GM18519 (cell line): Measurements from ENCODE around the gene RHOT2.
"Not testable (repeated sequence)": the region's sequence is repeated elsewhere in the genome, so short reads cannot be mapped to it uniquely, and the experiment has no call there.

Experiments
- ATAC-seq: cut with Tn5 transposase; IDR thresholded peaks from one replicate; pipeline ENCODE4 v1.9.1; 2021; ENCODE audit warnings: mild to moderate bottlenecking, moderate library complexity; ENCODE audit not compliant: unreplicated experiment, low FRiP score

RHOT2 gene

GRCh38 chr16:679814-680624 is 12.1 kb downstream of the RHOT2 start, which contains the start of gene STUB1:
Gene STUB1 (plus strand): TSS chr16:680410. CDS start chr16:680526, 116 bp downstream.
- peak; percentile 24 for ATAC-seq

DNA sequence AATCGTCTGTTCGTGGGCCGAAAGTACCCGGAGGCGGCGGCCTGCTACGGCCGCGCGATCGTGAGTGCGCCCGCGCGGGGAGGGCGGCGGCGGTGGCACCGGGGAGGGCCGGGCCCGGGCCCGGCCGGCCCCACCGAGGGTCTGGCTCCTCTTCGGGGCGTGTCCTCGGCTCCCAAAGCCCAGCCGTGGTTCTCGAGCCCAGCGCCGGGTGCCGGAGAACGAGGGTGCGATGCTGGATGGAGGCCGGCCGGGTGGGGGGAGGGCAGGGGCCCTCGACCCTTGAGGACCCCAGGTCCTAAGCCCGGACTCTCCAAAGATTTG is 12.7 kb downstream of the RHOT2 start:
- no peak for ATAC-seq

DNA sequence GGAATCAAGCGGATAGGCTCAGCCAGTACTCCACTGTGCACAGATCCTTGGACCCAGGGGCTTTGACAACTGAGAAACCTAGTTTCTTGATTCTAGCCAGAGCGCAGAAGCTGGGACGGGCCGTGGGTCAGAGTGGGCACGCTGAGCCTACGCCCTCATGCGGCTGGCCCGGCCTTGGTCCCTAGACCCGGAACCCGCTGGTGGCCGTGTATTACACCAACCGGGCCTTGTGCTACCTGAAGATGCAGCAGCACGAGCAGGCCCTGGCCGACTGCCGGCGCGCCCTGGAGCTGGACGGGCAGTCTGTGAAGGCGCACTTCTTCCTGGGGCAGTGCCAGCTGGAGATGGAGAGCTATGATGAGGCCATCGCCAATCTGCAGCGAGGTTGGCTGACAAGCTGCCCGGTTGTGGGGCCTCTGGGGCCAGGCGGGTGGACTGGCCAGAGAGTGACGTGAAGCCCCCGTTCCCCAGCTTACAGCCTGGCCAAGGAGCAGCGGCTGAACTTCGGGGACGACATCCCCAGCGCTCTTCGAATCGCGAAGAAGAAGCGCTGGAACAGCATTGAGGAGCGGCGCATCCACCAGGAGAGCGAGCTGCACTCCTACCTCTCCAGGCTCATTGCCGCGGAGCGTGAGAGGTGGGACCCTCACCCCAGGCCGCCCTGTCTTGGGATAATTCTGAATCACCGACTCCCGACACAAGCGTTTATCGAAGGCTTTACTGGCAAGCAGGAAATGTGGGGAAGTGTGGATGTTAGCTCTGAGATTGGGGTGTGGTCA is 13.2 kb downstream of the RHOT2 start:
- no peak for ATAC-seq

- ATAC-seq: no peak
Measured at GRCh38 chr16:681746-682427, 14.0 kb downstream of the RHOT2 start.

DNA sequence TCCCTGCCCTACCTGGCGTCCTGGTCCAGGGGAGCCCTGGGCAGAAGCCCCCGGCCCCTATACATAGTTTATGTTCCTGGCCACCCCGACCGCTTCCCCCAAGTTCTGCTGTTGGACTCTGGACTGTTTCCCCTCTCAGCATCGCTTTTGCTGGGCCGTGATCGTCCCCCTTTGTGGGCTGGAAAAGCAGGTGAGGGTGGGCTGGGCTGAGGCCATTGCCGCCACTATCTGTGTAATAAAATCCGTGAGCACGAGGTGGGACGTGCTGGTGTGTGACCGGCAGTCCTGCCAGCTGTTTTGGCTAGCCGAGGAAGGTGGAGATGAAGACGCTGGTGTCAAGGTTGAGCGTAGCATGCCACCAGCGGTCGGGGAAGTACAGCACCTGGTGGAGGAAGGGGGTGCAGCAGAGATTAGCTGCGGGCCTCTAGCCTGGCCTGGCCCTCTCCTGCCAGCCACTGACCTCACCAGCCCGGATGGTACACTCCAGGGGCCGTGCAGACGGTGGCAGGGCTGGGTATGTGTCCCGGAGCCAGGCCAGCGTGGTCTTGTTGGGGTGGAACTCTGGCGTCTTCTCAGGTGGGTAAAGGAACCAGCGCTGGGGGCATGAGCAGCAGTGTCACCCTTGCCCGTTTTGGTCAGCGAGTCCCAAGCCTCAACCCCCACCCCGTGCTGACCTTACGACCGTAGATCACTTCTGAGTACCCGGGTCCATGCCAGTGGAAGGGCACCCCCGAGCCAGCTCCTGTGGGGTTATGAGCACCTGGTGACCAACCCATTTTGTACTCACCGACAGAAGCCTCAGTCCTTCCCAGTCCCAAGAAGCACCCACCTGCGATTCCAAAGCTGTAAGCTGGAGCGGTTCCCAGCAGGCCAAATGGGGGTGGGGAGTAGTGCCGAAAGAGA is 14.8 kb downstream of the RHOT2 start:
- ATAC-seq: no peak

- ATAC-seq: no peak
Measured at GRCh38 chr16:683396-684070, 15.6 kb downstream of the RHOT2 start.

DNA sequence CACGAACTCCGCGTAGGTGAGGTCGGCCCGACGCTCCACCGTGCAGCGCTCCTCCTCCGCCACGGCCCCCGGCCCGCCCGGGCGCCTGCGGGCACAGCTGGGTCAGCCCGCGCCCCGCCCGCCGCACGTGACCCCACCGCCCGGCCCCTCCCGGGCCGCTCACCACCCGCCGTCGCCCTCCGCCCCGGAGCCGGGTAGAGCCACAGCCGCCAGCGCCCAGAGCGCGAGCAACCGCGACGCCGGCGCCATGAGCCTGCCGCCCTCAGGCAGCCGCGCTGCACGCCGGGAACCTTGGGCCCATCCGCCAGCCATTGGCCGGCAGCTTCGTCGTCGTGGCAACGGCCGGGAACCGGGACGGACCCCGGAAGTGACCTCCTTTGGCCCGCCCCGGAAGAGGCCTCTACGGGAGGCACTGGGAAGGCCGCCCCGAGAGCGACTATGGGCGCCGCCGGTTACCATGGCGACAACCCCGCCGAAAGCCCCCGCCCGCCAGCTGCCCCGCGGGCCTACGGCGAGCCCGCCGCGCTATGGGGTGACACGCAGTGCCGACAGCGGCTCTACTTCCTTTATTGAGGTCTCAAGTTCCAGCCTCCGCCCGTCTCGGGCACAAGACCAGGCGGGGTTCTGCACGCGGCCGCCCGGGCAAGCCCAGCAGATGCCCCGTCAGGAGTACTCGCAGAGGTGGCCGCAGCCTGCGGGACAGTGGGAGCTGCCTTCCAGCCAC is 16.3 kb downstream of the RHOT2 start, which contains the start of gene JMJD8:
TSS of gene JMJD8 (minus strand) at position 264 of the 724 bp plus-strand sequence. CDS start at position 249, 15 bp downstream.
- ATAC-seq: peak; percentile 55

GRCh38 chr16:684961-685696 is 17.2 kb downstream of the RHOT2 start:
- no peak for ATAC-seq

- no peak for ATAC-seq
Measured at GRCh38 chr16:685967-686366, 18.0 kb downstream of the RHOT2 start.

GRCh38 chr16:686459-687260 is 18.7 kb downstream of the RHOT2 start:
- ATAC-seq: no peak

DNA sequence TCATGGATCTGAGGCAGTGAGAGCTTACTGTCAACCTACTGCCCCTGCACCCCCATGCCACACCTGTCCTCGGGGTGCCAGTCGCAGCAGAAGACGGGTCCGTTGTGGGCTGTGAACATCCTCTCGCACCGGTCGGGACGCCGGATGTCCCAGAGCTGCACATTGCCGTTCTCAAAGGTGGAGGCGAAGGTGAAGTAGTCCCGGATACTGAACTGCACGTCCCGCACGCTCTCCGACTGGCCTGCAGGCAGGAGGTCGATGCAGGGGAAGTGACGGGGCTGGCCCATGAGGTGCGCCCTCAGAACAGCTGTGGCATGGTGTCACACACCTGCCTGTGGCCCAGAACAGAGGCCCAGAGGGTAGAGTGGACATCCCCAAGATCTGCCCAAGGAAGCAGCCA is 19.6 kb downstream of the RHOT2 start:
- no peak for ATAC-seq

- ATAC-seq: no peak
Measured at GRCh38 chr16:689175-689897, 21.4 kb downstream of the RHOT2 start.

- ATAC-seq: not testable (repeated sequence)
Measured at GRCh38 chr16:691242-691641, 23.3 kb downstream of the RHOT2 start.

- ATAC-seq: no peak
Measured at GRCh38 chr16:692356-693108, 24.6 kb downstream of the RHOT2 start.

DNA sequence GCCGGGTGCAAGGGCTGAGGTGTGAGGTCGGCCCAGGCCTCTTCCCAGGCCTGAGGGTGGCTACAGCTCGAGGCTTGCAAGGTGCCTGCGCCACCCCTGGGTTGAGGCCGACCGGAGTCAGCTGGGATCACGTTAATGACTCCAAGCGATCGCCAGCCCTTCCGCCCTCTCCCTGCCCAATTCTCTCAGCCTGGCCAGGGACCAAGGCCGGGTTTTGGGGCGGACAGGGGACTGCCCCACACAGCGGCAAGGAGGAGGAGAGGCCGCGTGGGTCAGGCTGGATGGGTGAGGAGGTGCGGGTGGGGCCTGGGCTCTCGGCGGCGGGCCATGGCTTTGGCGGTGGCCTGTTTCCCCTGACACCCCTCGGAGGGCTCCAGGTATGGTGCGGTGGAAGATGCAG is 25.4 kb downstream of the RHOT2 start:
- ATAC-seq: no peak

DNA sequence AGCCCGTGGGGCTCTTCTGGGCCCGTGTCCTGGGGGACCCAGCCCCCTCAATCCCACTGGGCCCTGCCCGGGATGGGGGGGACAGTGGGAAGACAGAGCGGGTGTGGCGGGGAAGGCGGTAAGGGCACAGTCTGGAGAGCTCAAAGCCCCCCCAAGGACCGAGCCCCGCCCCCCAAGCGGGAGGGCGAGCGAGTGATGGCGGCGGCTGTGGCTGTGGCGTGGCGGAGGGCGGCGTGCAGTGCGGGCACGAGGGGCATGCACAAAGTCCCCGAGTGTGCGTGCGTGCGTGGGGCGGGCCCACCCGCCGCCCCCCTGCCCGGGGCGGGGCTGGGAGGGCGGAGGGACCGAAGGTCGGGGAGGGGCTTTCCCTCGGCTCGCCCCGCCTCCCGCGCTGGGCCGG is 25.8 kb downstream of the RHOT2 start:
- no peak for ATAC-seq
